ENCODE data around the gene SBNO1. TPM values are rescaled to one million over a fixed set of nuclear protein-coding genes. Genes with fewer than 3 reads are reported as not detected.

SBNO1 gene
- total and polyA plus RNA-seq, 2 donors (not counting 3 experiments of a cell fraction or from before 2014, with no cell fraction given), result 4.8 to 34.2 TPM

- no peaks in the 10 kb centered on the region for H3K27me3 ChIP-seq (ENCODE audit: control insufficient read depth in 2 of 2, insufficient read depth in 2 of 2, low read length in 2 of 2)
- DNase-seq (ENCODE audit: low read depth, low spot score) (peak; percentile 87), FAIRE-seq (peak; percentile 88)
- H3K9me3 ChIP-seq (replicated peaks; ENCODE audit: control insufficient read depth, insufficient read depth, low read length), result no peaks in the 10 kb centered on the region
- H3K9ac ChIP-seq (replicated peaks; ENCODE audit: extremely low read depth, insufficient read depth, low read length), result peak overlapping the region; percentile 51
- ChIA-PET POLR2A (interaction anchor here (0.7 kb wide), 2 partner anchors 40 to 259 kb away, joined by 8 to 12 read pairs; no protein-coding TSS in a partner anchor), CTCF (interaction anchor here (1.1 to 1.3 kb wide), 2 partner anchors 39 to 40 kb away, joined by 3 to 5 read pairs; no protein-coding TSS in a partner anchor)
- no TSS peak for BruUV-seq (replicated peaks)
- peak overlapping the region; percentile 68 for H3K27ac ChIP-seq (ENCODE audit: insufficient read depth, low read depth, low read length)
- H3K9me1 ChIP-seq (replicated peaks; ENCODE audit: control insufficient read depth, extremely low read depth, insufficient read depth, low read length), result no peaks in the 10 kb centered on the region
- TF ChIP-seq GATA2 (IDR thresholded peaks at IDR 0.05; ENCODE audit: insufficient read depth, insufficient read length, low read depth, low read length) (no peak), JUN (IDR thresholded peaks at IDR 0.05; ENCODE audit: borderline replicate concordance, insufficient read depth, insufficient read length, low read depth) (peak; percentile 67), POLR2AphosphoS5 (IDR thresholded peaks at IDR 0.05; ENCODE audit: insufficient read depth, low read depth, low read length) (peak; percentile 57), FOS (IDR thresholded peaks at IDR 0.05; ENCODE audit: borderline replicate concordance, insufficient read depth, low read length) (no peak), MYC (IDR thresholded peaks at IDR 0.05; ENCODE audit: low read depth, low read length) (no peak)
- H3K79me2 ChIP-seq (ENCODE audit: control insufficient read depth, insufficient read depth, low read length), result no peaks in the 10 kb centered on the region
- H2AFZ ChIP-seq (ENCODE audit: low read depth, low read length), result peak overlapping the region; percentile 75
- intact Hi-C loops (cut with micrococcal nuclease) (loop anchor here (2.0 kb wide), 1 partner anchor 87 kb away; the partner anchor contains the start of gene SBNO1), dilution Hi-C loops (cut with MboI; ENCODE audit: extremely low pct_ligation_motif_present, low sequenced_read_pairs) (loop anchor here (25.0 kb wide), 1 partner anchor 334 kb away; the partner anchor contains the start of gene DDX55)
- H3K36me3 ChIP-seq (ENCODE audit: control insufficient read depth in 2 of 2, extremely low read depth in 1 of 2, insufficient read depth in 2 of 2, low read length in 2 of 2), result no peaks in the 10 kb centered on the region
- peak overlapping the region; percentile 85 for H3K4me2 ChIP-seq (ENCODE audit: insufficient read depth, low read length)
- peak overlapping the region in 1 of 3 experiments; percentile 28 for H3K4me3 ChIP-seq (replicated peaks in 1 of 3; ENCODE audit: insufficient read depth in 1 of 3, low read depth in 1 of 3, low read length in 3 of 3)
- H4K20me1 ChIP-seq (replicated peaks; ENCODE audit: control insufficient read depth, extremely low read depth, insufficient read depth, low read length), result no peaks in the 10 kb centered on the region
- H3K4me1 ChIP-seq (ENCODE audit: control insufficient read depth, extremely low read depth, insufficient read depth, low read length), result peaks cover 11% of the 10 kb centered on the region
These were observed 86.5 kb downstream of the SBNO1 start for GRCh38 chr12:123278101-123278627.

GRCh38 chr12:123273166-123273565 lies 91.5 kb downstream of the SBNO1 start:
- Histone ChIP-seq H3K79me2 (ENCODE audit: control insufficient read depth, insufficient read depth, low read length) (peaks cover 26% of the 10 kb centered on the region), H2AFZ (ENCODE audit: low read depth, low read length) (no peak overlapping the region), H3K4me1 (ENCODE audit: control insufficient read depth, extremely low read depth, insufficient read depth, low read length) (peaks cover 27% of the 10 kb centered on the region), H3K36me3 (ENCODE audit: control insufficient read depth in 2 of 2, extremely low read depth in 1 of 2, insufficient read depth in 2 of 2, low read length in 2 of 2) (no peaks in the 10 kb centered on the region), H3K27ac (ENCODE audit: insufficient read depth, low read depth, low read length) (no peak overlapping the region), H3K4me3 (replicated peaks in 1 of 3; ENCODE audit: insufficient read depth in 1 of 3, low read depth in 1 of 3, low read length in 3 of 3) (no peak overlapping the region), H3K4me2 (ENCODE audit: insufficient read depth, low read length) (no peak overlapping the region), H3K27me3 (ENCODE audit: control insufficient read depth in 2 of 2, insufficient read depth in 2 of 2, low read length in 2 of 2) (no peaks in the 10 kb centered on the region), H3K9me1 (replicated peaks; ENCODE audit: control insufficient read depth, extremely low read depth, insufficient read depth, low read length) (no peaks in the 10 kb centered on the region), H3K9ac (replicated peaks; ENCODE audit: extremely low read depth, insufficient read depth, low read length) (no peak overlapping the region), H3K9me3 (replicated peaks; ENCODE audit: control insufficient read depth, insufficient read depth, low read length) (no peaks in the 10 kb centered on the region), H4K20me1 (replicated peaks; ENCODE audit: control insufficient read depth, extremely low read depth, insufficient read depth, low read length) (no peaks in the 10 kb centered on the region)
- ChIA-PET POLR2A (no interaction called here), CTCF (interaction anchor here (0.9 kb wide), 1 partner anchor 93 kb away, joined by 3 read pairs; no protein-coding TSS in a partner anchor)
- dilution Hi-C loops (cut with MboI; ENCODE audit: extremely low pct_ligation_motif_present, low sequenced_read_pairs), result no loop called here
- no peak for TF ChIP-seq EZH2 (IDR thresholded peaks at IDR 0.05; ENCODE audit: borderline replicate concordance, low read depth, low read length, severe bottlenecking)
- TF ChIP-seq MYC (IDR thresholded peaks at IDR 0.05; ENCODE audit: low read depth, low read length), result no peak
- TF ChIP-seq FOS (IDR thresholded peaks at IDR 0.05; ENCODE audit: borderline replicate concordance, insufficient read depth, low read length), result no peak
- no peak for TF ChIP-seq POLR2AphosphoS5 (IDR thresholded peaks at IDR 0.05; ENCODE audit: insufficient read depth, low read depth, low read length)
- TF ChIP-seq POLR2A (IDR thresholded peaks at IDR 0.05; ENCODE audit: low read depth, low read length), result no peak
- no peak for TF ChIP-seq JUN (IDR thresholded peaks at IDR 0.05; ENCODE audit: borderline replicate concordance, insufficient read depth, insufficient read length, low read depth)
- no peak for FAIRE-seq
- no TSS peak for BruUV-seq (replicated peaks)
- DNase-seq (ENCODE audit: low read depth, low spot score), result no peak
- intact Hi-C loops (cut with micrococcal nuclease), result no loop called here
